ENCODE results near the gene RHOB.
A peak's percentile ranks its signal among the peaks of the same experiment; 100 is the strongest.

GRCh38 chr2:20490300-20491181, 43.7 kb downstream of the RHOB start:
- TF ChIP-seq EP300 (IDR thresholded peaks at IDR 0.05) (peak; percentile 97), POLR2A (IDR thresholded peaks at IDR 0.05) (no peak)
